Measurements from ENCODE around the gene TRPC4.

DNA sequence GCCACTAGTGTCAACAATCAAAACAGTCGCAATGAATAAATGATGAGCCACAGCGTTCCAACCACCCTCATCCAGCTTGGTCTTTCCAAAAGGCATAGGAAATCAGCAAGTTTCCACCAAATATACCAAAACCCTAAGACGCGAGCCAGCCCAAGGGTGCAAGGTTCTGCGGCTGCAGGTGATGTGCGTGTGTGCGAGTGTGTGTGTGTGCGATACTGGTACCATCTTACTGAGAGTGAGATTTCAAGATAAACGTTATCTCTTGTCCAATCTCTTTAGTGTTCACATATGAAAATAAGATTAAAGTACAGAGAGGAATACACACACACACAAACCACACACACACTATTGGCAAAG, 895 bp upstream of the TRPC4 start:
- TF ChIP-seq, protein P1, sequence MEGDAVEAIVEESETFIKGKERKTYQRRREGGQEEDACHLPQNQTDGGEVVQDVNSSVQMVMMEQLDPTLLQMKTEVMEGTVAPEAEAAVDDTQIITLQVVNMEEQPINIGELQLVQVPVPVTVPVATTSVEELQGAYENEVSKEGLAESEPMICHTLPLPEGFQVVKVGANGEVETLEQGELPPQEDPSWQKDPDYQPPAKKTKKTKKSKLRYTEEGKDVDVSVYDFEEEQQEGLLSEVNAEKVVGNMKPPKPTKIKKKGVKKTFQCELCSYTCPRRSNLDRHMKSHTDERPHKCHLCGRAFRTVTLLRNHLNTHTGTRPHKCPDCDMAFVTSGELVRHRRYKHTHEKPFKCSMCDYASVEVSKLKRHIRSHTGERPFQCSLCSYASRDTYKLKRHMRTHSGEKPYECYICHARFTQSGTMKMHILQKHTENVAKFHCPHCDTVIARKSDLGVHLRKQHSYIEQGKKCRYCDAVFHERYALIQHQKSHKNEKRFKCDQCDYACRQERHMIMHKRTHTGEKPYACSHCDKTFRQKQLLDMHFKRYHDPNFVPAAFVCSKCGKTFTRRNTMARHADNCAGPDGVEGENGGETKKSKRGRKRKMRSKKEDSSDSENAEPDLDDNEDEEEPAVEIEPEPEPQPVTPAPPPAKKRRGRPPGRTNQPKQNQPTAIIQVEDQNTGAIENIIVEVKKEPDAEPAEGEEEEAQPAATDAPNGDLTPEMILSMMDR (conservative IDR thresholded peaks at IDR 0.05 in 1 of 2, IDR thresholded peaks at IDR 0.05 in 1 of 2; ENCODE audit: extremely low read depth in 1 of 2, insufficient read depth in 1 of 2, low read depth in 1 of 2, low read length in 2 of 2) = no peak
- no peak for TF ChIP-seq EZH2 (IDR thresholded peaks at IDR 0.05; ENCODE audit: borderline replicate concordance, low read length)
